SKM-1 (cell line): ENCODE measurements around the gene BCKDHB.

Experiments used
- DNase-seq: peaks from one replicate; lab custom pipeline; 2025; ENCODE audit not compliant: unreplicated experiment; lab: John Stamatoyannopoulos, UW

BCKDHB gene

GRCh38 chr6:80254716-80255115 lies 148.2 kb downstream of the BCKDHB start:
- DNase-seq: no peak

- DNase-seq: no peak
Observed at GRCh38 chr6:80256691-80257090, 150.2 kb downstream of the BCKDHB start.

- DNase-seq: no peak
Observed at GRCh38 chr6:80259118-80259517, 152.6 kb downstream of the BCKDHB start.

GRCh38 chr6:80263585-80263984 lies 157.1 kb downstream of the BCKDHB start:
- DNase-seq: no peak

- no peak for DNase-seq
Observed at GRCh38 chr6:80268865-80269730, 162.6 kb downstream of the BCKDHB start.

- no peak for DNase-seq
Observed at GRCh38 chr6:80271074-80271473, 164.6 kb downstream of the BCKDHB start.

GRCh38 chr6:80272988-80273387 lies 166.5 kb downstream of the BCKDHB start:
- DNase-seq: no peak

- no peak for DNase-seq
Observed at GRCh38 chr6:80276861-80277260, 170.4 kb downstream of the BCKDHB start.

- DNase-seq: no peak
Observed at GRCh38 chr6:80277501-80277900, 171.0 kb downstream of the BCKDHB start.

GRCh38 chr6:80280262-80281010 lies 174.0 kb downstream of the BCKDHB start:
- no peak for DNase-seq

- no peak for DNase-seq
Observed at GRCh38 chr6:80282913-80283554, 176.6 kb downstream of the BCKDHB start.

GRCh38 chr6:80287112-80287511 lies 180.6 kb downstream of the BCKDHB start:
- DNase-seq: no peak

GRCh38 chr6:80287607-80288006 lies 181.1 kb downstream of the BCKDHB start:
- no peak for DNase-seq

GRCh38 chr6:80289727-80290126 lies 183.3 kb downstream of the BCKDHB start:
- no peak for DNase-seq

GRCh38 chr6:80294531-80294930 lies 188.1 kb downstream of the BCKDHB start:
- peak; percentile 7 for DNase-seq

- no peak for DNase-seq
Observed at GRCh38 chr6:80302716-80303115, 196.2 kb downstream of the BCKDHB start.

- no peak for DNase-seq
Observed at GRCh38 chr6:80304014-80304413, 197.5 kb downstream of the BCKDHB start.

GRCh38 chr6:80314531-80314930 lies 208.1 kb downstream of the BCKDHB start:
- DNase-seq: no peak

- DNase-seq: no peak
Observed at GRCh38 chr6:80316686-80317231, 210.3 kb downstream of the BCKDHB start.

GRCh38 chr6:80319196-80319595 lies 212.7 kb downstream of the BCKDHB start:
- no peak for DNase-seq

- no peak for DNase-seq
Observed at GRCh38 chr6:80321011-80321410, 214.5 kb downstream of the BCKDHB start.
